SIG-M5 treated with dmso at 0.1 percent for 504 hours (cell line): Measurements from ENCODE around the gene EGF.

Source experiments
- DNase-seq: peaks from one replicate; lab custom pipeline; 2025; ENCODE audit not compliant: unreplicated experiment; lab: John Stamatoyannopoulos, UW

EGF gene

DNA sequence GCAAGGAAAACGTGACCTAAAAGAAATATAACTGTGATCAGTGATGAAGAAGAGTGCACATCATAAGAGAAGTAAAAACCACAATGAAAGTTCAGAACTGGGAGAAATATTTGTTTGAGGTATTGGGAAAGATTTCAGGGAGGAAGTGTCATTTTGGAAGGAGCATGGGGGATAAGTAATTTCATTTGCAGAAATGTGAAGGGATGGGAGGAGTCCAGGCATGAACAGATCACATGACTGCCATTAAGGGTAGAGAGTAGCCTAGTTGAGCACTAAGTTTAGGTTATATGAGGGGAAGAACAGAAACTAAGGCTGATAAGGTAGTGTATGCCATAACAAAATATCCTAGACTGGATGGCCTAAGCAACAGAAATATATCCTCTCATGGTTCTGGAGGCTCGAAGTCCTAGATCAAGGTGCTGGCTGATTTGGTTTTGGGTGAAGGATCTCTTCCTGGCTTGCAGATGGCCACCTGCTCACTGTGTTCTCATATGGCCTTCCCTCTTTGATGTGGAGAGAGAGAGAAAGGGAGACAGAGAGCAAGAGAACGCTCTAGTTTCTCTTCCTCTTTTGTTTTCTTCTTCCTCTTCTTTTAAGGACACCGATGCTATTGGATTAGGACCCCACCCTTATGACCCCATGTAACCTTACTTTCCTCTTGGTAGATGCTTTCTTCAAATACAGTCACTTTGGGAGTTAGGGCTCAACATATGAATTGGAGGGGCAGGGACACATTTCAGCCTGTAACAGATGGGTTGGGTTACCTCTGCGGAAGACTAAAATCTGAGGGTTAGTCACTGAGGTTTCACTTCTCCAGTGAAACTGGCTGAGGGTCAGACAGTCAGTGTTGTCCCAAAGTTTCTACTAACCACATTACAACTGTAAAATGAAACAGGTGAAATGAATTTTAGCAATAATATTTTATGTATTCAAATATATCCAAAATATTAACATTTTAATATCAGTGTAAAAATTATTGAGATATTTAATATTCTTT is 77.9 kb downstream of the EGF start:
- peak; percentile 90 for DNase-seq

DNA sequence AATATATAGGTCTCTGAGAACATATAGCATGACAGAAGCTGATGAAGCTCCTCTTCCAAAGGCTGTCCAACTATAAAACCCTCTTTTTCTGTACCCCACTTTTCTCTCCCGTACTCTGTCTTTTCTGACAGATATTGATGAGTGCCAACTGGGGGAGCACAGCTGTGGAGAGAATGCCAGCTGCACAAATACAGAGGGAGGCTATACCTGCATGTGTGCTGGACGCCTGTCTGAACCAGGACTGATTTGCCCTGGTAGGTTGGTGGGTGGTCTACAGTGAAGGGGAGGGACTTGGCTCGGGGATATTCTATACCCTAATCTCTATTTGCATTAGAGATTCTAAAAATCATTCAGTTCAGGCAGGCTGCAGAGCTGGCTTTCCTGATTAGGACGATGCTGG is 80.4 kb downstream of the EGF start:
- no peak for DNase-seq

DNA sequence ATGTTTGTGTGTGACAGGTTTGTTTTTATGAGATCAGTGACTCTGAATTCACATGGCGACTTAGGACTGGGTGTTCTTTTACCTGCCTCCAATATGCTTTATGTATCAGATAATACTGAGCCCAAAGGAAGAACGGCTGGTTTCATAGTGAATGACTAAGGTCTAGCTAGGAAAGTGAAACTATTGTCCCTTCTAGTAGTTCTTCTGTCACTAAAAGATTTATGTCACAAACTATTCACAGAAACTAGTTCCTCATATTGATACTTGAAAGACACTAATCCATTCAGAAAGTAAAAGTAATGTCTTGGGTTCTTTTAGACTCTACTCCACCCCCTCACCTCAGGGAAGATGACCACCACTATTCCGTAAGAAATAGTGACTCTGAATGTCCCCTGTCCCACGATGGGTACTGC is 81.7 kb downstream of the EGF start:
- DNase-seq, result peak; percentile 48

DNA sequence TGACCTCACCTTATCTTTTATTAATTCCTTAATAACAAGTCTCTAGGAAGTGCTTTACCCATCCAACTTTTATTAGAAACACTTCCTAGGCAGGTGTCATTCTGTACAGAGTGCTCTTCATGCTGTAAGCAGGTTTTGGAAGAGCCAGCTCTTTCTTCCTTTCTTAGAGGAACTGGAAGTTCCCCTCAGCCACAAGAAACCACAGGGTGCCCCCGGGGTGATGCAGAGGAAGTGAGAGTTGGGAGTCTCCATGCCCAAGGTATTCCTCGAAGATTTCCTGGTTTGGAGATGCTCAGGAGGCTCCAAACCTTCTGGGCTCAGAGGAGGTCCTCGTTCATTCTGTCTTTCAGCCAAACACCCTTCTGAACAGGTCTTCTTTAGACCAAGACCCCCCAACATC is 83.8 kb downstream of the EGF start:
- peak; percentile 49 for DNase-seq

DNA sequence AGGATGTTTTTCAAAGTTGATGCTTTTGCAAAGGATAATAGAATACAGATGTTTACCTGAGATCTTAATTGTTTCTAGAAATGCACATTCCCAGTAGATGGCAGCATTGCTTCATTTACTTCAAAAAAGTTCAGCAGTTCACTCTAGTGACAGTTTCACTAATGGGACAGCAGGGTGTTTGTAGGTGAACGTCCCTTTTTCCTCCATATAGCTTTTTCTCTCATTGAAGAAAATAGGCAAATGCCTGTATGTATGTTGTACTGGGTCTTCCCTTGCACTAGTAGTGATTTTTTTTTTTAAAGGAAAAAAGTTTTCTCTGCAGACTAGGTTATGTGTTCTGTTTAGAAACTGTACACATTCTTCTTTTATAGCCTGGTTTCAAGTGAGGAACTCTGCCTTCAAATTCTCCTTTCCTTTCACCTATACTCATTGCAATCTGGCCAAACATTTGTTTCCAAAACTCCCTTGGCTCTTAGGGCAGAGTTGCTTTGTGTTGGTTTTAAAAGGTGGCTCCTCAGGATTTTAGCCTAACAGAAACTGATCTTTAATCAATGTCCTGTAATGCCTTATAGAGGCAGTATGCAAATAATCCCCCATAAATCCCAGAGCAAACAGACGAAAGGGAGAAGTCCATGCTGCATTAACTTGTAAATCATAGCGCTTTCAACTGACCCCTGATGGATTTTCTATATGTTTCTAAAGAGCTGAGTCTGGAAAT is 86.3 kb downstream of the EGF start:
- peak; percentile 70 for DNase-seq

DNA sequence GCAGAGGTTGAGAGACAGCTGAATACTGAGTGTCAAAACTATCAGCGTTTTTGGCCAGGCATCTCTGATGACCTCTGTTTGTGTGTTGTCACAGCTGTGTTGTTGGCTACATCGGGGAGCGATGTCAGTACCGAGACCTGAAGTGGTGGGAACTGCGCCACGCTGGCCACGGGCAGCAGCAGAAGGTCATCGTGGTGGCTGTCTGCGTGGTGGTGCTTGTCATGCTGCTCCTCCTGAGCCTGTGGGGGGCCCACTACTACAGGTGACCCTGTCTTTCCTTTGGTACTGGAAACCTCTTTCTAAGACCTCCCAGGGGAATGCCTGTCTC is 86.9 kb downstream of the EGF start:
- DNase-seq, result no peak

DNA sequence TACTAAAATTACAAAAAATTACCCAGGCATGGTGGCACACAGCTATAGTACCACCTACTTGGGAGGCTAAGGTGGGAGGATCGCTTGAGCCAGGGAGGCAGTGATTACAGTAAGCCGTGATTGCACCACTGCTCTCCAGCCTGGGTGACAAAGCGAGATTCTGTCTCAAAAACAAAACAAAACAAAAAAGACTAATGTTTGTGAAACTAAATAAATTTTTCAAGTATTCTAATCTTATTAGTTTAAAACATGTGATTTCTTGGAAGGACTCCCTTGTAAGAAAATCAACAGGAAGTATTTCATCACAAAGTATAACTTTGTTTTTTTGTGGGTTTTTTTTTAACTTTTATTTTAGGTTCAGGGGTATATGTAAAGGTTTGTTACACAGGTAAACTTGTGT is 89.6 kb downstream of the EGF start:
- DNase-seq, result no peak

DNA sequence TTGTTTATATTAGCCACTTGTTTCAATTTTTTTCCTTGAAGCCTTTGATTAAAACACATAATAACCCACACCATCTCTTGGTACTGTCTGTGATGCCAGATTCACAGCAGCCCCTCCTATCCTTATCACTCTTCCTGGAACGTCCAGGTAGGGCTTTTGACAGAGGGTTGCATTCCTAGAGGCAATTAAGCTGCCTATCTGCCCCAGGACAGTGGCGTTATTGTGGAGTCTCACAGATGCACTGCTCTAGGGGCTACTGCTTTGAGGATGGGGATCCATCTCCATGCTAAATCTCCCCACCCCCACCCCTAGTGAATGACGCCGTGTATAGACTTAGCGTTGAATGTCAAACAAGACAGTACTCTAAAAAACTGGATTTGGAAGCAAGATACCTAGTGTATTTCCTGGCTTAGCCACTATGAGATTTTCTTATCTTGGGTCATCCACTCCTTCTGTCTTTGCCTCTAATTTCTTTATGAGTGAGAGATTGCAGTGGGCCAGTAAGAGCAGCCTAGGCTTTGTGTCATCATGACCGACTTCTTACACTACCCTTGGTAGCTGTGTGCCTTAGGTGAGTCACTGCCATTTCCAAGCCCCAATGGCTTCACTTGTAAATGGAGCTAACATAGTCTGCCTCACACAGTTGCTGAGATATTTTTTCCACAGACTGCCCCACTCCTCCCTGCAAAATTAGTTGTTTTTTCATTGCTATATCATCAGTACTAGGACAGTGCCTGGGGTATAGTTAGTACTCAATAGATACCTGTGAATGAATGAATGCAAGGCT is 90.9 kb downstream of the EGF start:
- no peak for DNase-seq

DNA sequence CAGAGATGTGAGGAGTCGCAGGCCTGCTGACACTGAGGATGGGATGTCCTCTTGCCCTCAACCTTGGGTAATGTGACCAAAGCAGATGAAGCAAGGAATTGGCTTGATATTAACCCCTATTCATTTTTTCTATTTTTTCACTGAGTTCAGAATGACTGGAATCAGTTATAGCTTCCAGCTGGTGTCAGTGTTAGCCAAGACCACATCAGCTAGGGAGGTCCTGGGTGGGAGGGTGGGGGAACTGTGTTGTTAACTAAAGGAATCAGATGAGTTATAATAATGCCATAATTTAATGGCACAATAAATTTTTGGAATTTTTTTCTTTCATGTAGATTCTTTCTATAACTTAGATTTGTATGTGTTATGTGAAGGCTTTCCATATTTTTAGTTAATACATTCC is 91.9 kb downstream of the EGF start:
- DNase-seq, result no peak

DNA sequence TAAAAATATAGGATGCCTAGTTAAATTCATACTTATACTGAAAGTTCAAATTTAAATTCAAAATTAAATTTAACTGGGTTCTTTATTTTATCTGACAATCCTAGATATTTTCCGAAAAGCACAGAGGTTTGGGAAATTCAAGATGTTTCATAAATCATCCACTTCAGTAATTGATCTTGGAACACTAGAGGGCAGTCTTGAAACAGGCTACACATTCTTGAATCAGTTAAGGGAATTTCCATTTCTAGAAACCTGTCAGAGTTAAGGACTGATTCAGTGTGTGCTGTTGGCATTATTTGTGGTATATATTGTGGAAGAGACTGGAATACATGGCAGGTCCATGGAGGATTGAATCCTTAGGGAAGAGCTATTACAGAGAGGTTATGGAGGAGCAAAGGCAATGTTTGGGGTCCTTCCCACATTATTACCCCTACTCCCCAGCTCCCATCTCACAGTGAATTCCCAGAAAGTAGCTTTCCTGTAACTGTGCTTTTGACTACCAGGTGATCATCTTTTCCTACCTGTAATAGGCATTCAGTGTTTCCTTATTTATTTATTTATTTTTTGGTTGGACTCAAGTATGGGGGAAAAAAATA is 92.9 kb downstream of the EGF start:
- DNase-seq, result peak; percentile 59

DNA sequence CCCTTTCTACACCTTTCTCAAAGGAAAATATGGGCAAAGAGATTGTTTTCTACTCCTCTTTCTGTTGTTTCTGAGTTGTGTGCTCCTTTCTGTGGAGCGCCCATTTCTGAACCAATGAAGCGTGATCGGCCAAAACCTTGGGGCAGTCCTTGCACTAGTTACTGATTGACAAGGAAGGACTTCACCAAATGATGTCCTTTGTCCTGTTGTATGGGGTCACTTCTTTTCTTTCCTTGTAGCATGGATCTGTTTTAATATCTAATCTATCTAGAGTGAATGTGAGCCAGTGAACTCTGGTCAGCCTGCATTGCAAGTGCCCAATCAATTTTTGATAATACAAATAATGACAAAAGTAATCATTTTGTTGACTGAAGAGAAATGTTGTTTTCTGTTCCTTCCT is 94.5 kb downstream of the EGF start:
- no peak for DNase-seq

DNA sequence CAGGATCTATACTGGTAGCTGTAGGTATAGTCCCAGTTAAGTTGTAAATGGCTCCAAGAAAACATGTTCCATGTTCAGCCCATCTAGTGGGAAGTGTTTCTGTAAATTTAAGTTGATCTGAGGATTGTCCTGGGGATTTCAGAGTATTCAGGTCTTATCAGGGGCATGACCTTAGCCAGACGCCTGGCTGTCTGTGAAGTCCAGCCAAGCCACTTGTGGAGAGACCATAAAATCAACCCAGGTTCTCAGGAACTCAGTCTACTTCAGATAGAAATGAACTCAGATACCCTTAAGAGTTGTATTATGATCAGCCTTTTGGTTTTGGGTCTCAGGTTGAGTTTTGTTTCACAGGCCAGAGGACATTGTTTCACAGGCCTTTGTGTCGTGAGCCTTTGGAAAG is 95.9 kb downstream of the EGF start:
- DNase-seq, result no peak

DNA sequence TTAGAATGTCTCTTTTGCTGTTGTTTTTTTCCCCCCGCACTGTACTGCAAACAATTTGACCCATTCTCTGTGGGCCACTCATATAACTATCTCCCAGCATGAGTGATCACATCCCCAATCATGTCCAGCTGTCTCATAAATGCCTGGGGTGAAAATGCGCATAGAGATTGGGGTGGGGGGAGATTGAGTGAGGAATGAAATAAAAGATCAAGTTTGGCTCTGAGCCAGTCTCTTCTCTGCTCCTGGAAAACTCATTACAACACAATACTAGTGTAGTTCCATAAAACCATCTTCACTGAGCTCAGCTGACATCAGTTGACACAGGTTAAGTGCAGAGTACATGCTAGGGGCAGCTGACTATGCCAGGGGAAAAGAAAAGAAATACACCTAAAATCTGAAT is 96.9 kb downstream of the EGF start:
- no peak for DNase-seq

DNA sequence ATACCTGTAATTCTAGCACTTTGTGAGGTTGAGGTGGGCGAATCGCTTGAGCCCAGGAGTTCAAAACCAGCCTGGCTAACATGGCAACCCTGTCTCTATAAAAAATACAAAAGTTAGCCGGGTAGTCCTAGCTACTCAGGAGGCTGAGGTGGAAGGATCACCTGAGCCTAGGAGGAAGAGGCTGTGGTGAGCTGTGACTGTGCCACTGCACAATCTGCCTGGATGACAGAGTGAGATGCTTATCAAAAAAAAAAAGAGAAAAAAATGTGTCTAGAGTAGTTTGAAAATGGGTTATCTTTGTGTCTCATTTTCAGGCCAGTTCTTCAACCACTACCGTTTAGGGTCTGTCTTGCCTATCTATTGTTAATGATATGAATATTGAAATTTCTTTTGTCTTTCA is 98.1 kb downstream of the EGF start:
- DNase-seq, result no peak

DNA sequence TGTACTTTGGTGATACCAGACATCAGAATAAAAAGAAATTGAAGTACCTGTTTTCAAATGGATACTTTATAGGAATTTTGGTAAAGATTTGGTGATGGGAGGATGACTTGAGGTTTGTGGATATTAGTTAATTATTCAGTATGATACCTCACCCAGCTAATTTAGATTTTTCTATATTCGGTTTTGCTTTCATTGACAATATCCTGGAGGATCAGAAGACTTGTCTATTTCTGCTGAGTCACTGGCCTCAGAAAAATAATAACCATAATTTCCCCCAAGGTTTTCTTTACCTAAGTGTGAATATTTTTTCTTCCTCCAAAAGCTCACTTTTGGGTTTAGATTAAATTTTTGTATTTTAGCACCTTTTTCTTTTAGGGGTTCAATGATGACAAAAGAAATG is 100.2 kb downstream of the EGF start:
- DNase-seq, result no peak

DNA sequence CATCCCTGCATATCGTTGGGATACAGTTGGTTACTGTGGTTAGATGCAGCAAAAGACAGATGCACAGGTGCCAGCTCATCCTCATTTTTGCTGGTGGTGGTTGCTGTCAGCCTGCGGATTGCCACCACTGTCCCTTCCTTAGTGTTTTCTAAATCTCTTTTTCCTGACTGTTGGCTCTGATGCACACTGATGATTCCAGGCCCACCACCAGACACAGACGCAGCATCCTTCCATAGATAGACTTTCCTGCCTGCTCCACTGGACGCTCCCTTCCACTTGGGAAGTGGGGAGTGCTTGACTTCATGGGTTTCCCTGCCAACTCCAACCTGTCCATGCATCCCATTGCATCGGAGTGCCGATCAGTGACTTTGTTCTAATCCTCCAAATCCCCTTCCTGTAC is 101.5 kb downstream of the EGF start:
- no peak for DNase-seq

DNA sequence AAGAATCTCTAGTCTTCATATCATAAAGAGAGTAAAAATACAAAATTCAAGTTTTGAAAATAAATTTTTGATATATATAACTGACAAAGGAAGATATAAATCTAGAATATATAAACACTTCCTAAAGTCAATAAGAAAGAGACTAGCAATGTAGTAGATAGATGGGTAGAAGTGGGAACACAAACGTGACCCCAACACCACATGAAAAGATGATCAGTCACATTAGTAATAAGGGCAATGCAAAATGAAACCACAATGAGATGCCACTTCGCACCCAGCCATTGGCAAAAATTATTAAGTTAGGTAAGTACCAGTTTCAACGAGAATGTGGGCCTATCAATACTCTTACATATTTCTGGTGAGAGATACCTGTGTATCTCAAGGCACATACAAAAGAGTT is 106.5 kb downstream of the EGF start:
- no peak for DNase-seq

DNA sequence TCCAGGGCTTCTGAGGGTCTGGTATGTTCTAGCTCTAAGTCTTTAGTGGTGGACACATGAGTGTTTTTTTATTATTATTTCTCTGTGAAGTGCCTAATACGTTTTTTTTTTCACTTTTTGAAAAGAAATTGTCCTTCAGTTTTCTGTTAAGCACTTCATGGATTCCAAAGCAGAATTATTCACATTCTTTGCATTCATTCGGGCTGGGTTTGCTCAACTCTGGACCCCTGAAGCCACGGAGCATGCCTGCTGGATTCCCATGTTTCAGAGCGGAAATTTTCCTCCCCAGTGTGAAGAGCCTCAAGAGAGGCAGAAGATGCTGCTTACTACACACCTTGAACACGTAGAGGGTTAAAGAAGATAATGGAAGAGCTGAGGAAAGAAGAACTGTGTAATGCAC is 107.5 kb downstream of the EGF start:
- no peak for DNase-seq

DNA sequence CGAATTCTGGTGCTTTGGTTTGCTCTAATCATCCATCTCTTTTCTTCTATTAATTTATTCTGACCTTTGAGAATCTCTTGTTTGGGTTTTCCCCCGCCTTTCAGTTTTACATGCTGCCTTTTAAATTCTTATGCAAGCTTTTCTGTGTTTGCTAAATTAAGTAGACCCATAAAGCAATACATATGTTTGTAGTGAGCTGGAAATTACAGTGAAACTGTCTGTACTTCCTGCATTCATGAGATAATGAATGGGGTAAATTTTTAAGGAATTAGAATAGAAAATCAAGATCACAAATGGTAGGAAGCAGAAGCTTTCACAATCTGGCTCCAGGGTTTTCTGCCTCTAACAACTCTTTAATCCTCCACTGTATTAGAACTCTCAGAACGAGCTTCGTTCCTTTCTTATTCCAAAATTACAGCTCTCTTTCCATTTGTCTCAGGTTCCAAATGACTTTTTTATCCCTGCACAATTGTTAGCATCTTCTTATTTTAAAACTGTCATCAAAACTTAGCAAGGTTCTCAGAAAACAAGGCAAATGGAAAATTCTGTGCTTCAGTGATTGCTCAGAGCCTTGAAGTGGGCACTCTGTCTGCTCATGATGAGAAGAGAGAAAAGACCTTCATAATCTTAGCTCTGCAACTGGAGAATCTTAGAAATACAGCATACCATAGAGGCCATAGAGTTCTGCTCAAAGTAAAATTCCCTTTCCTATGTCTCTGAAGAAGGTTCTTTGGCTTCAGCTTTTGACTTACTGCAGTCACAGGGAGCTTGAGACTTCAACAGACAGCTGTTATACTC is 108.2 kb downstream of the EGF start:
- DNase-seq, result no peak

DNA sequence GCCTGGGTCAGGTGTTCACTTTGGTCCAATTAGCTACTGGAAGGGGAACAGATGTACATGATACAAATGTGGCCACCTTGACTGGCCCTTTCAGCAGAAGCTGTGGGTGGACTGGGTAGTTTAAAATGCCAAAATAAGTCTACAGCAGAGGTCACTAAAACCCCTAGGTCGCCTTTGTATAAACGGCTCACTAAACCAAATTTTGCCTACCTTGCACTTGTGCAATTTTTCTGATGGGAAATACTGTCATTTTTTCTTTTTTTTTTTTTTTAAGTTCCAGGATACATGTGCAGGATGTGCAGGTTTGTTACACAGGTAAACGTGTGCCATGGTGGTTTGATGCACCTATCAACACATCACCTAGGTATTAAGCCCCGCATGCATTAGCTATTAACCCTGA is 109.8 kb downstream of the EGF start:
- DNase-seq, result no peak

DNA sequence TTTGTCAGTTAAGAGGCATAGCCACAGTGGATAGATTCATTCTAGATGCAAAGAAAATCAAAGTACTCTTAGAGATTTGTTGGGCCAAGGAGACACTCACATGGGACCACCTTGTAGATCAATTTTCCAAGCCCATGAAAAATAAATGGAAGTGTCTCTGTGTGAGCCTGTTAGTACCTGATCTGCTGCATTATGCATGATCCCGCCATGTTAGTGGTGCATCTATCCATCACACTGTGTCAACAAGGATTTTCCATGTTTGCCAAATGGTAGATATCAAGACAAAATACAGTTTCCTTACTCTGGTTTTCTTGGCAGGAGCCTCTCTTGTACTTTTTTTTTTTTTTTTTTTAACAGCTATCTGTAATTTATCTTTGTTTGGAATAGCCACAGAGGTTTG is 112.4 kb downstream of the EGF start:
- DNase-seq, result no peak
